ENCODE measurements around the gene PODXL2.

The PODXL2 gene

GRCh38 chr3:127717357-127718244 is 88.6 kb downstream of the PODXL2 start:
- no peak overlapping the region for H3K4me2 ChIP-seq
- H4K20me1 ChIP-seq, result no peaks in the 10 kb centered on the region
- TF ChIP-seq Cebpa-rat (IDR thresholded peaks at IDR 0.05), result no peak
- H3K27me3 ChIP-seq, result 0 out of 22 replicates have a peak, but pooled peaks cover 0 to under 1% (median 0%) of the 10 kb centered on the region in 11 experiments
- no peak overlapping the region for H3K4me3 ChIP-seq
- no peaks in the 10 kb centered on the region for H3K9me3 ChIP-seq (replicated peaks in 1 of 11)
- H3K4me1 ChIP-seq, result peaks cover 0 to 38% (median 10%) of the 10 kb centered on the region in 10 experiments; a peak in 13 of 20 replicates
- H3K9ac ChIP-seq, result no peak overlapping the region
- H3K36me3 ChIP-seq, result peaks cover 0 to 14% (median 0%) of the 10 kb centered on the region in 11 experiments; a peak in 2 of 22 replicates
- H3K27ac ChIP-seq, result no peak overlapping the region

GRCh38 chr3:127718245-127718915 is 89.4 kb downstream of the PODXL2 start:
- Histone ChIP-seq H4K20me1 (no peaks in the 10 kb centered on the region), H3K9ac (no peak overlapping the region), H3K27me3 (no peaks in the 10 kb centered on the region), H3K4me3 (no peak overlapping the region), H3K27ac (no peak overlapping the region), H3K36me3 (peaks cover 0 to 14% (median 0%) of the 10 kb centered on the region in 11 experiments; a peak in 2 of 22 replicates), H3K9me3 (replicated peaks in 1 of 11) (no peaks in the 10 kb centered on the region), H3K4me1 (peaks cover 0 to 35% (median 10%) of the 10 kb centered on the region in 10 experiments; a peak in 13 of 20 replicates), H3K4me2 (no peak overlapping the region)
- no peak for TF ChIP-seq Cebpa-rat (IDR thresholded peaks at IDR 0.05)

- Histone ChIP-seq H3K27ac (no peak overlapping the region), H3K9me3 (replicated peaks in 1 of 11) (peaks cover 0 to 3% (median 0%) of the 10 kb centered on the region in 11 experiments; a peak in 3 of 22 replicates), H3K4me3 (no peak overlapping the region), H3K9ac (no peak overlapping the region), H3K4me1 (peaks cover 0 to 30% (median 10%) of the 10 kb centered on the region in 10 experiments; a peak in 13 of 20 replicates), H4K20me1 (no peaks in the 10 kb centered on the region), H3K36me3 (peaks cover 0 to 14% (median 0%) of the 10 kb centered on the region in 11 experiments; a peak in 2 of 22 replicates), H3K27me3 (no peaks in the 10 kb centered on the region), H3K4me2 (no peak overlapping the region)
- no peak for TF ChIP-seq Cebpa-rat (IDR thresholded peaks at IDR 0.05)
Measured at GRCh38 chr3:127718916-127719290, 89.9 kb downstream of the PODXL2 start.

GRCh38 chr3:127719369-127719768 is 90.4 kb downstream of the PODXL2 start:
- H3K9ac ChIP-seq, result no peak overlapping the region
- no peak overlapping the region for H3K27ac ChIP-seq
- peaks cover 0 to 14% (median 0%) of the 10 kb centered on the region in 11 experiments; a peak in 2 of 22 replicates for H3K36me3 ChIP-seq

GRCh38 chr3:127720161-127720823 is 91.3 kb downstream of the PODXL2 start:
- Histone ChIP-seq H3K27me3 (no peaks in the 10 kb centered on the region), H3K4me2 (no peak overlapping the region), H3K4me1 (peaks cover 0 to 21% (median 6%) of the 10 kb centered on the region in 10 experiments; a peak in 13 of 20 replicates), H3K9me3 (replicated peaks in 1 of 11) (peaks cover 0 to 16% (median 0%) of the 10 kb centered on the region in 11 experiments; a peak in 3 of 22 replicates), H4K20me1 (no peaks in the 10 kb centered on the region), H3K36me3 (peaks cover 0 to 14% (median 0%) of the 10 kb centered on the region in 11 experiments; a peak in 2 of 22 replicates), H3K4me3 (no peak overlapping the region), H3K9ac (no peak overlapping the region), H3K27ac (no peak overlapping the region)
- no peak for TF ChIP-seq Cebpa-rat (IDR thresholded peaks at IDR 0.05)

More at GRCh38 chr3:127719369-127719768, 90.4 kb downstream of the PODXL2 start:
- H3K9me3 ChIP-seq (replicated peaks in 1 of 11), result peaks cover 0 to 7% (median 0%) of the 10 kb centered on the region in 11 experiments; a peak in 3 of 22 replicates
- H3K4me3 ChIP-seq, result no peak overlapping the region
- H4K20me1 ChIP-seq, result no peaks in the 10 kb centered on the region
- H3K4me2 ChIP-seq, result no peak overlapping the region
- no peaks in the 10 kb centered on the region for H3K27me3 ChIP-seq
- peaks cover 0 to 25% (median 10%) of the 10 kb centered on the region in 10 experiments; a peak in 13 of 20 replicates for H3K4me1 ChIP-seq
- no peak for TF ChIP-seq Cebpa-rat (IDR thresholded peaks at IDR 0.05)

- Histone ChIP-seq H3K27me3 (no peaks in the 10 kb centered on the region), H3K9me3 (replicated peaks in 1 of 11) (peaks cover 0 to 23% (median 0%) of the 10 kb centered on the region in 11 experiments; a peak in 4 of 22 replicates), H3K4me2 (no peak overlapping the region), H3K9ac (no peak overlapping the region), H3K4me1 (peaks cover 0 to 14% (median 0%) of the 10 kb centered on the region in 10 experiments; a peak in 5 of 20 replicates), H3K27ac (no peak overlapping the region), H4K20me1 (no peaks in the 10 kb centered on the region), H3K36me3 (peaks cover 0 to 14% (median 0%) of the 10 kb centered on the region in 11 experiments; a peak in 2 of 22 replicates), H3K4me3 (no peak overlapping the region)
- TF ChIP-seq Cebpa-rat (IDR thresholded peaks at IDR 0.05), result no peak
Measured at GRCh38 chr3:127720985-127721935, 92.3 kb downstream of the PODXL2 start.

- Histone ChIP-seq H3K36me3 (peaks cover 0 to 14% (median 0%) of the 10 kb centered on the region in 11 experiments; a peak in 2 of 22 replicates), H3K4me1 (peaks cover 0 to 18% (median 0%) of the 10 kb centered on the region in 10 experiments; a peak in 5 of 20 replicates), H4K20me1 (no peaks in the 10 kb centered on the region), H3K27ac (no peak overlapping the region), H3K4me2 (no peak overlapping the region), H3K27me3 (no peaks in the 10 kb centered on the region), H3K9ac (no peak overlapping the region), H3K9me3 (replicated peaks in 1 of 11) (peaks cover 0 to 33% (median 4%) of the 10 kb centered on the region in 11 experiments; a peak in 10 of 22 replicates), H3K4me3 (no peak overlapping the region)
- TF ChIP-seq Cebpa-rat (IDR thresholded peaks at IDR 0.05), result no peak
Measured at GRCh38 chr3:127722091-127722784, 93.3 kb downstream of the PODXL2 start.

Data from BLaER1 treated with 17β-estradiol and CSF1 and Interleukin-3, amounts not matched to agents 10 nM and 100 nM (cell line).